HepG2 (cell line): Measurements from ENCODE around the gene AGTRAP. TPM values are rescaled to one million over a fixed set of nuclear protein-coding genes. Genes with fewer than 3 reads are reported as not detected.

Experiments
- CAMTA2 ChIP-seq: sonication (generic); formaldehyde crosslinking; IDR thresholded peaks from 2 replicates; pipeline ENCODE4 v1.4.0; 2020; ENCODE audit warnings: mild to moderate bottlenecking, missing genetic modification reagents, borderline replicate concordance
- CBFB ChIP-seq: sonication (generic); formaldehyde crosslinking; IDR thresholded peaks from 2 replicates; pipeline ENCODE4 v1.4.0; 2020; ENCODE audit warnings: missing genetic modification reagents
- CEBPB ChIP-seq: IDR thresholded peaks from 2 replicates; pipeline ENCODE4 v1.6.1; 2011; ENCODE audit warnings: low read depth, low read length, improper control_type of control experiment, borderline replicate concordance
- EP300 ChIP-seq, 3 experiments: sonication (generic) in 1 of 3; formaldehyde crosslinking in 1 of 3; IDR thresholded peaks; 2 replicates each; pipeline versions ENCODE4 v1.5.1 to v1.6.1; 2011 to 2020; ENCODE audit warnings: low read depth in 2 of 3, low read length in 2 of 3, borderline replicate concordance in 1 of 3, improper control_type of control experiment in 1 of 3, mild to moderate bottlenecking in 1 of 3, missing genetic modification reagents in 1 of 3, moderate library complexity in 1 of 3
- HNRNPH1 ChIP-seq: fragments of 200-400 bp; formaldehyde crosslinking; optimal IDR thresholded peaks from 2 replicates; pipeline ENCODE3; 2017; ENCODE audit warnings: mild to moderate bottlenecking, low read depth, low read length
- JUN ChIP-seq: sonication (generic); formaldehyde crosslinking; IDR thresholded peaks from 2 replicates; pipeline ENCODE4 v1.4.0; 2020; ENCODE audit warnings: mild to moderate bottlenecking, missing genetic modification reagents
- RARA ChIP-seq: IDR thresholded peaks from 2 replicates; pipeline ENCODE4 v1.6.1; 2016; ENCODE audit warnings: missing genetic modification reagents, missing compliant biosample characterization
- SIX1 ChIP-seq: sonication (generic); formaldehyde crosslinking; IDR thresholded peaks from 2 replicates; pipeline ENCODE4 v1.4.0; 2020; ENCODE audit warnings: missing genetic modification reagents, borderline replicate concordance
- SMARCE1 ChIP-seq: fragments of 450-650 bp; IDR thresholded peaks from 2 replicates; pipeline ENCODE4 v1.6.1; 2017; ENCODE audit warnings: borderline replicate concordance
- SPEN ChIP-seq: sonication (generic); formaldehyde crosslinking; IDR thresholded peaks from 2 replicates; pipeline ENCODE4 v1.5.1; 2020; ENCODE audit warnings: low read depth, mild to moderate bottlenecking, missing genetic modification reagents
- U2AF1 ChIP-seq: fragments of 200-400 bp; formaldehyde crosslinking; optimal IDR thresholded peaks from 2 replicates; pipeline ENCODE3; 2017; ENCODE audit warnings: mild to moderate bottlenecking, low read depth, low read length
- YEATS4 ChIP-seq: sonication (generic); formaldehyde crosslinking; IDR thresholded peaks from 2 replicates; pipeline ENCODE4 v1.4.0; 2020; ENCODE audit warnings: missing genetic modification reagents, borderline replicate concordance
- ZFP1 ChIP-seq: IDR thresholded peaks from 2 replicates; pipeline ENCODE4 v1.6.1; 2016
- ZNF552 ChIP-seq: sonication (generic); formaldehyde crosslinking; IDR thresholded peaks from 2 replicates; pipeline ENCODE4 v1.9.0; 2022; ENCODE audit warnings: missing genetic modification reagents, mild to moderate bottlenecking, borderline replicate concordance
- ZNF766 ChIP-seq: sonication (generic); formaldehyde crosslinking; IDR thresholded peaks from 2 replicates; pipeline ENCODE4 v1.5.0; 2020; ENCODE audit warnings: missing genetic modification reagents, borderline replicate concordance
- polyA plus RNA-seq, 8 experiments: library from polyadenylated mRNA; depleted of rRNA in 3 of 8; stranded (reverse) in 7 of 8; unstranded in 1 of 8; fragments of >200 nt; fragmentation: Illumina TruSeq in 4 of 8; extraction: Trizol in 4 of 8; gene quantifications; 2 replicates each; pipeline versions ENCODE4 v1.2.1 to v1.2.3, GENCODE V29; 2011 to 2016; ENCODE audit warnings: low read depth in 4 of 8, missing spikeins in 1 of 8, mixed read lengths in 1 of 8; ENCODE audit not compliant: insufficient read depth in 1 of 8
- total RNA-seq, 5 experiments: library from RNA; depleted of rRNA; stranded (reverse); fragments of >200 nt; fragmentation: Illumina TruSeq; extraction: Trizol; gene quantifications; 2 replicates each; pipeline ENCODE4 v1.2.3, GENCODE V29; 2016; ENCODE audit warnings: low read depth in 1 of 5
- TF ChIP-seq, protein P1 (sequence below): sonication (generic); formaldehyde crosslinking; IDR thresholded peaks from 2 replicates; pipeline ENCODE4 v1.5.1; 2020; ENCODE audit warnings: mild to moderate bottlenecking, missing genetic modification reagents
- TF ChIP-seq, protein P2 (sequence below): sonication (generic); formaldehyde crosslinking; conservative IDR thresholded peaks from 2 replicates; pipeline ENCODE4 v1.4.0; 2020; ENCODE audit warnings: missing genetic modification reagents
- TF ChIP-seq, protein P3 (sequence below): sonication (generic); formaldehyde crosslinking; IDR thresholded peaks from 2 replicates; pipeline ENCODE4 v1.9.0; 2021; ENCODE audit warnings: missing genetic modification reagents, mild to moderate bottlenecking, borderline replicate concordance
- TF ChIP-seq, protein P4 (sequence below): IDR thresholded peaks from 2 replicates; pipeline ENCODE4 v1.6.1; 2012; ENCODE audit warnings: low read length, improper control_type of control experiment

Gene AGTRAP
- total and polyA plus RNA-seq, 2 of the 13 experiments (the other 11 are each of a cell fraction or from before 2014, with no cell fraction given), result 28.3 to 32.0 TPM

DNA sequence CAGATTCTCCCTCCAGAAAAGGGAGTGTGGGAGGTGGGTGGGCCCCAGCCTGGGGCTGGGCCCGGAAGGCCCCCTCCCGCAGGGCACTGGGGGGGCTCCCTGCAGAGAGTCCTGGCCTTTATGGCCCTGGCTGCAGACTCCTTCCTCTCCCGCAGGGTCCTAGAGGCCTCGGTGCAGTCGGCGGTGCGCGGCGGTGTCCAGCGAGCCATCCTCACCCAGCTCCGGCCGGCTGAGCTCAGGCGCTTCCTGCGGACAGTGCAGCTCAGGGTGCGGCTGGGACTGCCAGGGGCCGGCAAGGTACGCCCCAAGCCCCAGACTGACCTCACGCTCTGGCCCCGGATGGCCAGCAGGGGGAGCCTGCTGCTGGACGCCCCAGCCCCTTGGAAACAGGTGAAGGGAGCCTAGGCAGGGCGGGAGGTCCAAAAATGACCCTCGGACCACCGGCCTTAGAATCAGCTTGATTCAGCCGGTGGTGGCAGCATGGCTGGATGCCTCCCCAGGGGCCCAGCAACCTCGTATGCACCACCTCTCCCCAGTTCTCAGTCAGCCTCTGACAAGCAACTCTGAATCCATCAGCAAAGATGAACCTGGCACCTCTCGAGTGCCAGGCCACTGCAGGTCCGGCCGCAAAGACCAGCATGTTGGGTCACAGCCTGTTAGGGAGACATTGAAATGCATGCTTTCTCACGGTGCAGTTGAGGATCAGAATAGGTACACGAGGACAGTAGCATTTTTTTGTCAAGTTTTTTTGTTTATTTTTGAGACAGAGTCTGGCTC, 49.2 kb downstream of the AGTRAP start (continued):
- TF ChIP-seq, protein P1, sequence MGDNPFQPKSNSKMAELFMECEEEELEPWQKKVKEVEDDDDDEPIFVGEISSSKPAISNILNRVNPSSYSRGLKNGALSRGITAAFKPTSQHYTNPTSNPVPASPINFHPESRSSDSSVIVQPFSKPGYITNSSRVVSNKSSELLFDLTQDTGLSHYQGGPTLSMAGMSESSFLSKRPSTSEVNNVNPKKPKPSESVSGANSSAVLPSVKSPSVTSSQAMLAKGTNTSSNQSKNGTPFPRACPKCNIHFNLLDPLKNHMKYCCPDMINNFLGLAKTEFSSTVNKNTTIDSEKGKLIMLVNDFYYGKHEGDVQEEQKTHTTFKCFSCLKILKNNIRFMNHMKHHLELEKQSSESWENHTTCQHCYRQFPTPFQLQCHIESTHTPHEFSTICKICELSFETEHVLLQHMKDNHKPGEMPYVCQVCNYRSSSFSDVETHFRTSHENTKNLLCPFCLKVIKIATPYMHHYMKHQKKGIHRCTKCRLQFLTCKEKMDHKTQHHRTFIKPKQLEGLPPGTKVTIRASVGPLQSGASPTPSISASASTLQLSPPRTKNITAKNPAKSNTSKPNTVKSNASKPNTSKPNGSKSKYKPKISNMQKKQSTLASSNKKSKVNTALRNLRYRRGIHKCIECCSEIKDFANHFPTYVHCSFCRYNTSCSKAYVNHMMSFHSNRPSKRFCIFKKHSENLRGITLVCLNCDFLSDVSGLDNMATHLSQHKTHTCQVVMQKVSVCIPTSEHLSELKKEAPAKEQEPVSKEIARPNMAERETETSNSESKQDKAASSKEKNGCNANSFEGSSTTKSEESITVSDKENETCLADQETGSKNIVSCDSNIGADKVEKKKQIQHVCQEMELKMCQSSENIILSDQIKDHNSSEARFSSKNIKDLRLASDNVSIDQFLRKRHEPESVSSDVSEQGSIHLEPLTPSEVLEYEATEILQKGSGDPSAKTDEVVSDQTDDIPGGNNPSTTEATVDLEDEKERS, result no peak
- no peak for TF ChIP-seq SMARCE1
- TF ChIP-seq ZNF766 (CRISPR knock-in tag), result no peak
- no peak for TF ChIP-seq CEBPB
- peak; percentile 57; the same call in 1 of the 2 replicates for TF ChIP-seq SPEN (CRISPR knock-in tag)
- TF ChIP-seq SIX1 (CRISPR knock-in tag), result no peak
- no peak for TF ChIP-seq ZFP1 (CRISPR knock-in tag)
- TF ChIP-seq, protein P2, sequence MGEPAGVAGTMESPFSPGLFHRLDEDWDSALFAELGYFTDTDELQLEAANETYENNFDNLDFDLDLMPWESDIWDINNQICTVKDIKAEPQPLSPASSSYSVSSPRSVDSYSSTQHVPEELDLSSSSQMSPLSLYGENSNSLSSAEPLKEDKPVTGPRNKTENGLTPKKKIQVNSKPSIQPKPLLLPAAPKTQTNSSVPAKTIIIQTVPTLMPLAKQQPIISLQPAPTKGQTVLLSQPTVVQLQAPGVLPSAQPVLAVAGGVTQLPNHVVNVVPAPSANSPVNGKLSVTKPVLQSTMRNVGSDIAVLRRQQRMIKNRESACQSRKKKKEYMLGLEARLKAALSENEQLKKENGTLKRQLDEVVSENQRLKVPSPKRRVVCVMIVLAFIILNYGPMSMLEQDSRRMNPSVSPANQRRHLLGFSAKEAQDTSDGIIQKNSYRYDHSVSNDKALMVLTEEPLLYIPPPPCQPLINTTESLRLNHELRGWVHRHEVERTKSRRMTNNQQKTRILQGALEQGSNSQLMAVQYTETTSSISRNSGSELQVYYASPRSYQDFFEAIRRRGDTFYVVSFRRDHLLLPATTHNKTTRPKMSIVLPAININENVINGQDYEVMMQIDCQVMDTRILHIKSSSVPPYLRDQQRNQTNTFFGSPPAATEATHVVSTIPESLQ (CRISPR knock-in tag), result no peak
- TF ChIP-seq, protein P3, sequence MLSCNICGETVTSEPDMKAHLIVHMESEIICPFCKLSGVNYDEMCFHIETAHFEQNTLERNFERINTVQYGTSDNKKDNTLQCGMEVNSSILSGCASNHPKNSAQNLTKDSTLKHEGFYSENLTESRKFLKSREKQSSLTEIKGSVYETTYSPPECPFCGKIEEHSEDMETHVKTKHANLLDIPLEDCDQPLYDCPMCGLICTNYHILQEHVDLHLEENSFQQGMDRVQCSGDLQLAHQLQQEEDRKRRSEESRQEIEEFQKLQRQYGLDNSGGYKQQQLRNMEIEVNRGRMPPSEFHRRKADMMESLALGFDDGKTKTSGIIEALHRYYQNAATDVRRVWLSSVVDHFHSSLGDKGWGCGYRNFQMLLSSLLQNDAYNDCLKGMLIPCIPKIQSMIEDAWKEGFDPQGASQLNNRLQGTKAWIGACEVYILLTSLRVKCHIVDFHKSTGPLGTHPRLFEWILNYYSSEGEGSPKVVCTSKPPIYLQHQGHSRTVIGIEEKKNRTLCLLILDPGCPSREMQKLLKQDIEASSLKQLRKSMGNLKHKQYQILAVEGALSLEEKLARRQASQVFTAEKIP (CRISPR knock-in tag), result no peak
- TF ChIP-seq, protein P4, sequence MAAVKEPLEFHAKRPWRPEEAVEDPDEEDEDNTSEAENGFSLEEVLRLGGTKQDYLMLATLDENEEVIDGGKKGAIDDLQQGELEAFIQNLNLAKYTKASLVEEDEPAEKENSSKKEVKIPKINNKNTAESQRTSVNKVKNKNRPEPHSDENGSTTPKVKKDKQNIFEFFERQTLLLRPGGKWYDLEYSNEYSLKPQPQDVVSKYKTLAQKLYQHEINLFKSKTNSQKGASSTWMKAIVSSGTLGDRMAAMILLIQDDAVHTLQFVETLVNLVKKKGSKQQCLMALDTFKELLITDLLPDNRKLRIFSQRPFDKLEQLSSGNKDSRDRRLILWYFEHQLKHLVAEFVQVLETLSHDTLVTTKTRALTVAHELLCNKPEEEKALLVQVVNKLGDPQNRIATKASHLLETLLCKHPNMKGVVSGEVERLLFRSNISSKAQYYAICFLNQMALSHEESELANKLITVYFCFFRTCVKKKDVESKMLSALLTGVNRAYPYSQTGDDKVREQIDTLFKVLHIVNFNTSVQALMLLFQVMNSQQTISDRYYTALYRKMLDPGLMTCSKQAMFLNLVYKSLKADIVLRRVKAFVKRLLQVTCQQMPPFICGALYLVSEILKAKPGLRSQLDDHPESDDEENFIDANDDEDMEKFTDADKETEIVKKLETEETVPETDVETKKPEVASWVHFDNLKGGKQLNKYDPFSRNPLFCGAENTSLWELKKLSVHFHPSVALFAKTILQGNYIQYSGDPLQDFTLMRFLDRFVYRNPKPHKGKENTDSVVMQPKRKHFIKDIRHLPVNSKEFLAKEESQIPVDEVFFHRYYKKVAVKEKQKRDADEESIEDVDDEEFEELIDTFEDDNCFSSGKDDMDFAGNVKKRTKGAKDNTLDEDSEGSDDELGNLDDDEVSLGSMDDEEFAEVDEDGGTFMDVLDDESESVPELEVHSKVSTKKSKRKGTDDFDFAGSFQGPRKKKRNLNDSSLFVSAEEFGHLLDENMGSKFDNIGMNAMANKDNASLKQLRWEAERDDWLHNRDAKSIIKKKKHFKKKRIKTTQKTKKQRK, result no peak
- TF ChIP-seq YEATS4 (CRISPR knock-in tag), result no peak
- TF ChIP-seq RARA (CRISPR knock-in tag), result 0 out of 2 replicates have a peak, but pooled peaks have one; percentile 28
- no peak for TF ChIP-seq CBFB (CRISPR knock-in tag)
- TF ChIP-seq ZNF552 (CRISPR knock-in tag), result no peak
- TF ChIP-seq HNRNPH1, result no peak
- TF ChIP-seq U2AF1, result no peak
- TF ChIP-seq EP300 (IDR thresholded peaks at IDR 0.05; ENCODE audit: low read depth in 2 of 2, low read length in 2 of 2), result no peak
- TF ChIP-seq EP300 (CRISPR knock-in tag; IDR thresholded peaks at IDR 0.05; ENCODE audit: borderline replicate concordance), result no peak
- TF ChIP-seq CAMTA2 (CRISPR knock-in tag), result no peak
- TF ChIP-seq JUN (CRISPR knock-in tag), result no peak
